ENCODE results near the gene BLOC1S1. TPM values are rescaled to one million over a fixed set of nuclear protein-coding genes. Genes with fewer than 3 reads are reported as not detected.

BLOC1S1 gene
- total RNA-seq, 4 donors from 2014 or later = 117 to 440 (median 246) TPM

DNA sequence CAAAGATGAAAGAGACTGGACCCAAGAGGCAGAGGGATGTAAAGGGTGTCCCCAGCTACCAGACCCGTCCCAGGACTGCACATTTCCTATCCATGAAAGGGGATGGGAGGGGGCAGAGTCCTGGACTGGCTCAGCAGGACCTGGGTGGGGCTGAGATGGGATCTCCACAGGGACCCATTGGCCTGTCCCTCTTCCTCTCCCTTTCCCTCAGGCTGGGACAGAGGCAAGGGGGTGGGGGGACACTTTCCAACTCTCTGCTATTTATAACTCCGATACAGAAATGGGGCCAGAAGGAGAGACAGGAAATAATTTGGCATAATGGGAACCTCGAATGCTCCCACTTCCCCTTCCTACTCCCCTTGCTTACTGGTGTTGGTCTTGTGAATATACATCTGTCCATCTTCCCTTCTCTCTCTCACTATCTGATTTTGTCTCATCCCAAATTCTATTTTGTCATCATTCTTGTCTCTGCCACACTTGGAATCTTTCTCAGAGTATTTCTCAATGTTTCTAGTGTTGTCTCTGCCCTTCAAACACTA, 7.1 kb upstream of the BLOC1S1 start:
- no peak for DNase-seq
- Histone ChIP-seq H3K36me3 (no peaks in the 10 kb centered on the region), H3K27ac (no peak overlapping the region), H3K4me3 (replicated peaks in 1 of 3) (no peak overlapping the region), H3K9me3 (no peaks in the 10 kb centered on the region), H3K4me1 (peaks cover 9 to 15% of the 10 kb centered on the region in 2 donors), H3K27me3 (no peaks in the 10 kb centered on the region)
- WGBS, 2 donors = 37 to 38% methylated on average over 3 of the region's 3 CpGs
- no peak for TF ChIP-seq POLR2A (IDR thresholded peaks at IDR 0.05)
- TF ChIP-seq, protein P1, sequence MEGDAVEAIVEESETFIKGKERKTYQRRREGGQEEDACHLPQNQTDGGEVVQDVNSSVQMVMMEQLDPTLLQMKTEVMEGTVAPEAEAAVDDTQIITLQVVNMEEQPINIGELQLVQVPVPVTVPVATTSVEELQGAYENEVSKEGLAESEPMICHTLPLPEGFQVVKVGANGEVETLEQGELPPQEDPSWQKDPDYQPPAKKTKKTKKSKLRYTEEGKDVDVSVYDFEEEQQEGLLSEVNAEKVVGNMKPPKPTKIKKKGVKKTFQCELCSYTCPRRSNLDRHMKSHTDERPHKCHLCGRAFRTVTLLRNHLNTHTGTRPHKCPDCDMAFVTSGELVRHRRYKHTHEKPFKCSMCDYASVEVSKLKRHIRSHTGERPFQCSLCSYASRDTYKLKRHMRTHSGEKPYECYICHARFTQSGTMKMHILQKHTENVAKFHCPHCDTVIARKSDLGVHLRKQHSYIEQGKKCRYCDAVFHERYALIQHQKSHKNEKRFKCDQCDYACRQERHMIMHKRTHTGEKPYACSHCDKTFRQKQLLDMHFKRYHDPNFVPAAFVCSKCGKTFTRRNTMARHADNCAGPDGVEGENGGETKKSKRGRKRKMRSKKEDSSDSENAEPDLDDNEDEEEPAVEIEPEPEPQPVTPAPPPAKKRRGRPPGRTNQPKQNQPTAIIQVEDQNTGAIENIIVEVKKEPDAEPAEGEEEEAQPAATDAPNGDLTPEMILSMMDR (IDR thresholded peaks at IDR 0.05) = no peak
- intact Hi-C loops (cut with DNase I) = no loop called here

DNA sequence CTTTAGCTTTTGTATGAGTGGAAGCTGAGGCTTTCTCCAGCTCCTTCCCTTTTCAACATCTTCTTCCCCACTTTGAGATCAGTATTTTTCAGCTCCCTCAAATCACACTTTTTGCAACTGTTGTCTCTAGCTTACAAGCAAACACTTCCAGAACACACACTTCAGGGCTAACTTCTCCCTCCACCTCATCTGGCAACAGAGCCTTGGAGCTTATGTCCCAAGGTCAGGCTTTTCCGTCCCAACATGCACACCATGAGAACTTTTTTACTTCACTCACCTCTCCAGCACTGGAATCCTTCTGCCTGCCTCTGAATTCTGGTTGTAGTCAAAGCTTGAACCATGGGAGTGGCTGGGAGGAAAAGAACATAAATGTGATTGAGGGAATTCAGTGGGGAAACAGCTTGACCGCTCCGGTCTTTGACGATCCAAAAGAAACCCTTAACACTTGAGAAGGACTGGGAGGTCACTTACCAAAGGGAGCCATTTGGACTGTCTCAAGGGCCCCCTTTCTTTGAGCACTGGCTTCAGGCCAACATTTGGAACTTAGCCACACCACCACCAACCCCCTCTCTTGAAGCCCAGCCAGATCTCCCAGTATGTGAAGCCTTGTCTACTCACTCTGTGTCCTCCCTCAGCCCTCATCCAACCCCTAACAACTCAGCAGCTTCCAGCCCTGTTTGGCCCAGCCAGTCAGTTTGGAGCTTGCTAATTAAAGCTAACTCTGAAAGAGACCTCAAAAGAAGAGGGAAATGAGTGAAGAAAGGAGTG, 3.9 kb upstream of the BLOC1S1 start:
- H3K4me3 ChIP-seq (replicated peaks in 1 of 3) = no peak overlapping the region
- WGBS, 2 donors = 37 to 46% methylated on average over 4 of the region's 4 CpGs
- DNase-seq = no peak
- H3K27ac ChIP-seq = no peak overlapping the region
- no peaks in the 10 kb centered on the region for H3K27me3 ChIP-seq
- H3K36me3 ChIP-seq = no peaks in the 10 kb centered on the region
- TF ChIP-seq, protein P1 (IDR thresholded peaks at IDR 0.05) = no peak
- no peak for TF ChIP-seq POLR2A (IDR thresholded peaks at IDR 0.05)
- peaks cover 19 to 26% of the 10 kb centered on the region in 2 donors for H3K4me1 ChIP-seq
- intact Hi-C loops (cut with DNase I) = no loop called here
- no peaks in the 10 kb centered on the region for H3K9me3 ChIP-seq

DNA sequence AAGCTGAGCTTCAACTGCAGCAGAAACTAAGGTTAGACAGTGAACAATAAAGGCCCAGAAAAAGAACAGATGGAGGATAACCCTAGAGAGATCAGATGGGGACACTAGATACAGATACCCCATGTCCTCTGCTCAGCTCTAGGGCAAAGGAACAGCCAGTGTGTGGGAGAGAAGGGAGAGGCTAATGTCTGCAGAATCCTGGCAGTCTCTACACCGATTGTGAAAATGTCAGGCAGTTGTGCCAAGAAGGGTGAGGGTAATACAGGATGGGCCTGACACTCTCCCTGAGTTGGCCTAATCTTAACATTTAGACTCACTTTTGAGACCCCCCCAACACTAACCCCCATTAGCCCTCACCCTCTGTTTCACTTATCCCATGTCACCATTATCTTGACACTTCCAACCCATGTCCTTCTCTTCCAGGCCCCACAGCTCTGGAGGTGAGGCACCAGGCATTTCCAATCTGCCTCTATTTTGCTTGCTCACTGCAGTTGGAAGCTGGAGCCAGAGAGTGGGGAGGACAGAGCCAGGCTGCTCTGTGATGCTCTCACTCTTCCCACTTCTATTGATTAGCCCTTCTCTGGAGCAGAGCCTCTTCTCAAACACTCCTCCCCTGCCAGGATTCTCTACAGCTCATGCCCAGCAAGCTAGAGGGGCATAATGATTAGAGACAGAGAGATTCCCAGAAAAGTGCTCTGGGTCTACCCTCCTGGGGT, 3.0 kb upstream of the BLOC1S1 start:
- intact Hi-C loops (cut with DNase I) = no loop called here
- TF ChIP-seq, protein P1 (IDR thresholded peaks at IDR 0.05) = no peak
- no peak for TF ChIP-seq POLR2A (IDR thresholded peaks at IDR 0.05)
- no peak for DNase-seq
- H3K27me3 ChIP-seq = no peaks in the 10 kb centered on the region
- H3K36me3 ChIP-seq = no peaks in the 10 kb centered on the region
- H3K4me1 ChIP-seq = peaks cover 25 to 28% of the 10 kb centered on the region in 2 donors
- no peak overlapping the region for H3K27ac ChIP-seq
- no peaks in the 10 kb centered on the region for H3K9me3 ChIP-seq
- 38 to 64% methylated on average over 1 of the region's 1 CpG for WGBS, 2 donors
- no peak overlapping the region for H3K4me3 ChIP-seq (replicated peaks in 1 of 3)

DNA sequence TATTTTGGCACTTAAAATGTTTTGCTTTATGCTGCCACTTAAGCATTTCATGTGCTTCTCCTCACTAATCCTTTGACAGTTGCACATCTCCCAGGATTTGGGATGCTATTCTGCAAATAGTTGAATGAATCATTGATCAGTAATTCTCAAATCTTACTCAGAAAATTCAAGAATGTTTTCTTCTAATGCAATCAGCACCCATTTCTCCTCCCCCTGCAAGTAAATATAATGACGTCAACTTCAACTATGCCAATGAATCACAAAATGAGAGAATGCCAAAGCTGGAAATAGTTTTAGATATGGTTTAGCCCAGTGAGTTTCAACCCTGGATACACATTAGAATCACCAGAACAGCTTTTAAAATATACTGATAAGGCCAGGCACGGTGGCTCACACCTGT, 2.1 kb upstream of the BLOC1S1 start:
- no peak for DNase-seq
- no peak overlapping the region for H3K27ac ChIP-seq
- no peaks in the 10 kb centered on the region for H3K36me3 ChIP-seq
- intact Hi-C loops (cut with DNase I) = no loop called here
- TF ChIP-seq, protein P1 (IDR thresholded peaks at IDR 0.05) = no peak
- TF ChIP-seq POLR2A (IDR thresholded peaks at IDR 0.05) = no peak
- 86% methylated on average over 2 of the region's 2 CpGs for WGBS, 2 donors
- peaks cover 23 to 27% of the 10 kb centered on the region in 2 donors for H3K4me1 ChIP-seq
- no peak overlapping the region for H3K4me3 ChIP-seq (replicated peaks in 1 of 3)
- H3K27me3 ChIP-seq = no peaks in the 10 kb centered on the region
- no peaks in the 10 kb centered on the region for H3K9me3 ChIP-seq
